Right ventricle myocardium inferior (tissue), 1 donor: Measurements from ENCODE around the gene FUT8. TPM values are rescaled to one million over a fixed set of nuclear protein-coding genes. Genes with fewer than 3 reads are reported as not detected.

Experiments
- ATAC-seq: fragments of 200-7000 bp; cut with Tn5 transposase; one replicate; pipeline ENCODE4 v1.9.1; 2020; ENCODE audit warnings: mild to moderate bottlenecking, moderate library complexity
- DNase-seq: peaks from one replicate; pipeline ENCODE4 v3.0.0; 2021; ENCODE audit errors: missing footprints
- intact Hi-C: fragments of 100-400 bp; cut with DNase I; formaldehyde crosslinking; loops from one replicate; pipeline ENCODE4 v1.11.0; 2022
- total RNA-seq: library from RNA; stranded (reverse); fragmentation: NEBNext Ultra II Directional; extraction: Animal tissue kit (Norgen Biotek cat#: 25700); gene quantifications from one replicate; pipeline ENCODE4 v1.2.1, GENCODE V29; 2021
- donor health status: DM: no; HTN: yes; CAD: no; lungs with severe emphysema.

The FUT8 gene
- total RNA-seq, 1 donor from 2014 or later: 15.7 TPM

DNA sequence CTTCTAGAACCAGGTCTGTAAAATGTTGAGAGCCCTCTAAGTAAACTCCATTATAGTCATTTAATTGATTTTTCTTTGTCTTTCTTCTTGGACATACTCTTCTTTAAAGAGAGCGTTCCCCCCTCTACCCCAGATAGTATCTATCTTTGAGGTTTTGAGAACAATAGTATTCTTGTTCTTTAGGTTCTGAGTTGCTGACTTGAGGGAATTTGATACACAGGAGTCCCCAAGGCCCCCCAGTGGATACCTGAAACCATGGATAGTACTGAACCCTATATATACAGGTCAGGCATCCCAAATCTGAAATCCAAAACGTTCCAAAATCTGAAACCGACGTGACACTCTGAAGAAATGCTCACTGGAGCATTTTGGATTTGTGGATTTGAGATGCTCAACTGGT is 65.5 kb downstream of the FUT8 start:
- no peak for ATAC-seq
- intact Hi-C loops: no loop called here
- DNase-seq: no peak

DNA sequence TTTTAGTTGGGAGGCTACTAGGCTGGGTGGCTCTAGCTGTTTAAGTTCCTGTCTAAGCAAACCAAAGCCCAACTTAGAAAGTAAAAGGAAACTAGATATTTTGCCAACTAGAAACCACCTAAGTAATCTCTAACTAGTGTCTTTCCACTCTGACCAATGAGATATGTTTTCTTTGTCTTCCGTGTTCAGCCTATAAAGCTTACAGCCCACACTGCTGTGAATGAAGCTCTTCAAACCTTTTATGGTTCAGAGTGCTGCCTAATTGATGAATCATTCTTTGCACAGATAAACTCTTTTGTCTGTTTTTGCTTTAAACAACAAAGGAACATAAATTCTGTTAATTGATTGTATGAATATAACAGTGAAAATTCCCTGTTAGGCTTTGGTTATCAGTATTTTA is 66.1 kb downstream of the FUT8 start:
- no peak for DNase-seq
- no peak for ATAC-seq
- intact Hi-C loops: no loop called here

DNA sequence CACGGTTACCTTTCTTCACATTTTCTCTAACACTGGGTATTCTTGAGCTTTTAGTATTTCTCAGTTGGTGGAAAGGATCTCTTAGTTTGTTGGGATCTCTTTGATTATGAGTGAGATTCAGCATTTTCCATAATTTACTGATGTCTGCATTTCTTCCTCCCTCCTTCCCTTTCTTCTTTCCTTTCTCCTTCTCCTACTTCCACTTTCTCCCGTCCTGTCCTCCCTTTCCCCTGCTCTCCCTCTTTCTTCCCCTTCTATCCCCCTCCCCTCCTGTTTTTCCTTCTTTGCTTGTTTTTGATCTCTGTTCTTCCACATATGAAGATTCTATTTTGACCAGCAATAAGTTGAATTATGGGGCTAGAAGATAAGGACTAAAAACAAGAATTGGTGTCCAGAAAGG is 66.9 kb downstream of the FUT8 start:
- intact Hi-C loops: no loop called here
- no peak for DNase-seq
- no peak for ATAC-seq

DNA sequence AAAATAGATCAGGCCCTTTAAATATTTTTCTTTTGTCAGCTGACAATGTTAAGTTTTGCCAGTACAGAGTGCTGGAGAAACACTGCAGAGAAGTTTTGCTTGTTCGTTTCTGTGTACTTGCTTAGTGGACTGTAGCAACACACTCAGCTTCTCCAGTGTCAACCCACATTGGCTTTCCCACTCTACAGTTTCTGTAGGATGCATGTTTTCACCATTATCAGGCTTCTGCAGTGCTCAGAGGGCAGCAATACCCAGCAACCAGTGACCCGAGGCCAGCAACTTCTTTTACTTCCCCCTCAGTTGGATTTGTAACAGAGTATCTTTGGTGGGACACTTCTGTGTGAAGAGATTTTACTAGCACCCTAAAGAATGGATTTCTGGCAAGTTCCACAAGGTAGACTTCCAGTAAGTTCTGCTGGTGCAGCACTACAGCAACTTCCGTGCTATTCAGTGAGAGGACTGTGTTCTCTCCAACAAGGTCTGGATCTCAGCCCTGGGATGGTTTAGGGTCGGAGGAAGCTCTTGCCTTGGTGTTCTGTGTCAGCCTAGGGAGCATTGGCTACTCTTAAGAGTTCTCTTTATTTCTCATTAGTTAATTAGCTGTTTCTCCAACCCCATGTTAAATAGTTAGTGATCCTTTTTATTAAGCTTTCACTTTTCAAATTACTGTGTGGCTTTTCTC is 70.4 kb downstream of the FUT8 start:
- ATAC-seq (no peak), DNase-seq (no peak)
- intact Hi-C loops: no loop called here

DNA sequence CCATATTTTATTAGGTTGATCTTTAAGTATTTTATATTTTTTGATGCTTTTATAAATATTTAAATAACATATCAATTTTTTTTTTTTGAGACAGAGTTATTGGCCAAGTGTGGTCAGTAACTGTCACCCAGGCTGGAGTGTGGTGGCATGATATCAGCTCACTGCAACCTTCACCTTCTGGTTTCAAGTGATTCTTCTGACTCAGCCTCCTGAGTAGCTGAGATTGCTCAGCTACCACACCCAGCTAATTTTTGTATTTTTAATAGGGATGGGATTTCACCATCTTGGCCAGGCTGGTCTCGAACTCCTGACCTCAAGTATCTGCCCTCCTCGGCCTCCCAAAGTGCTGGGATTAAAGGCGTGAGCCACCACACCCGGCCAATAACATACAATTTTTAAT is 71.1 kb downstream of the FUT8 start:
- intact Hi-C loops: no loop called here
- no peak for ATAC-seq
- DNase-seq: no peak

DNA sequence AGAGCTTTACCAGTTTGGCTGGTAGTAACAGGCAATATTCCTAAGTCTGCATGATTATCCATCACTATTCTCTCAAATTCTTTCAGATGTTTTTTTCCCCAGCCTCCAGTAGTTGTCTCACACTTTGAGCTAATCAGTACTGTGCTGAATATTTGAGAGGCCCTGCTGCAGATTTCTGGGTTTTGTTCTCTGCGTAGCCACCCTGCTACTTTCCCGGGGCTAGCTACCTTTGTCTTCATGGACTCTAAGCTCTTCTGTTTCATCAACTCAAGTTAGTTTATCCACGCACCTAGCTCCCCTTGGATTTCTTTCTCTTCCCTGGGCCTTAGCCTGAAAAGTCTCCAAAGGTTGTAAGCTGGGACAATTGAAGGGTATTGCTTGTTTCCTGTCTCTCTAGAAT is 73.0 kb downstream of the FUT8 start:
- intact Hi-C loops: no loop called here
- DNase-seq: no peak
- ATAC-seq: no peak

DNA sequence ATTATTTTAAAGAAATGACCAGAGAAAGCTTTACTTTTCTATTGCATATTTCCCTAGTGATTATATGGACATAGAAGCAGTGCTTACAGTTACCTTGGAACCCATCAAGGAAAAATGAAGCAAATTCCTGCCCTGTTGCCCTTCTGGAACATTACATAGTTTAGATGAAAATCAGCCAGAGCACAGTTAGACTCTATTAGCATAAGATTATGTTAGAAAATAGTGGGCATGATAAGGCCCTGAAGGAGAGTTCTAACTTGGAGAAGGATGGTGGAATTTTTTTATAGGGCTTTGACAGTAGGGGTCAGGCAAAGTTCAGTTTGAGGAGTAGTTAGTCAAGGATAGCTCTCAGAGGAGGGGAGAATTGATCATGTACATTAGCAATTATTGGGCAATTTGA is 74.3 kb downstream of the FUT8 start:
- ATAC-seq: no peak
- intact Hi-C loops: no loop called here
- no peak for DNase-seq

DNA sequence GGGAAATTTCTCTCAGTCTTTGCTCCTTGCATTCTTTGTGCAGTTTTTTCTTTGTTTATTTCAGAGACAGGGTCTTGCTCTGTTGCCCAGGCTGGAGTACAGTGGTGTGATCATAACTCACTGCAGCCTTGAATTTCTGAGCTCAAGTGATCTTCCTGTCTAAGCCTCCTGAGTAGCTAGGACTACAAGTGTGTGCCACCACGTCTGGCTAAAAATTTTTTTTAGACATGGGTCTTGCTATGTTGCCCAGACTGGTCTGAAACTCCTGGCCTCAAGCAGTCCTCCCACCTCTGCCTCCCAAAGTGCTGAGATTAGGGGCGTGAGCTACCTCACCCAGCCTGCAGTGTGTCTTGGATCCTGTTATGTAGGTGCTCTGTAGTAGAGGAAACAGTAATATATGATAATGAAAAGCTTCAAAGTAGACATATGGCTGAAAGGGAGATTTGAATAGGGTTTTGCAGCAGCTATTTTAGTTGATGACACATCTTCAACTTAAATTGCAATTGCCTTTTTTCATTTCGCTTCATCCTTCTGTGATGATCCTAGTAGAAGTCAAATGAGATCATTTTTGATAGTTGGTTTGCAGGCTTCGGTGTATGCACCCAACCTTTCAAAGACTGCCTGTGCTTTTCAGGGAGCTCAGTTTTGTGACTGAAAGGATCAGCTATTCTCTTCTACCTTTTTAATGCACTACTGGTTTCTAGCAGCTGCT is 75.4 kb downstream of the FUT8 start:
- intact Hi-C loops: no loop called here
- no peak for ATAC-seq
- no peak for DNase-seq

DNA sequence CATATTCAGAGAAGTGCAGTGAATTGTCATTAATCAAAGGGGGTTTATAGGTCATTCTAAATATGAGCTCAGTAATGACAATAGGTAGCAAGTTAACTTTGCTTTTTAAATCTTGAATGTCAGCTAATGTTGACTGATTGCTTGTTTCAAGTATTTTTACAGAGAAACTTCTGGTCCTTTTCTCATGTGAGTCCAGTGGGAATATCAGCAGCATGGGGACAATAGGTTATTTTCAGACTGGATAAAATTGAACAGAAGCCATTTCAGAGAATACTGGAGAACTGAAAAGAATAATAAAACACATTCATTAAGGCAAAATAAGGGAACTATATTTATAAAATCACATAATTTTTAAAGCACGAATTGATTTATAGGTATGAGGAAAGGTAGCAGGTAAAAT is 78.7 kb downstream of the FUT8 start:
- intact Hi-C loops: no loop called here
- no peak for DNase-seq
- no peak for ATAC-seq

DNA sequence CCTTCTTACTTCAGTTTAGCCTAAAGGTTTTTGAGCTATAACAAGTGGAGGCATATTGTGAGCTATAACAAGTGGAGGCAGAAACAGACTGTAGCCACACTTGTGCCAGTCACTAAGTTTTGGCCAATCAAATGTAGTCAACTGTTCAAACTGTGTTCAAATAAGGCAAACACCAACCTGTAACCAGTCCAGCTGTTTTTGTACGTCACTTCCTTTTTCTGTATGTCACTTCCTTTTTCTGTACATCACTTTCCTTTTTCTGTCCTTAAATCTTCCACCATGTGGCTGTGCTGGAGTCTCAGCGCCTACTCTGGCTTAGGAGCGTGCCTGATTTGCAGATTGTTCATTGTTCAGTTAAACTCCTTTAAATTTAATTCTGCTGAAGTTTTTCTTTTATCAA is 79.7 kb downstream of the FUT8 start:
- no peak for ATAC-seq

DNA sequence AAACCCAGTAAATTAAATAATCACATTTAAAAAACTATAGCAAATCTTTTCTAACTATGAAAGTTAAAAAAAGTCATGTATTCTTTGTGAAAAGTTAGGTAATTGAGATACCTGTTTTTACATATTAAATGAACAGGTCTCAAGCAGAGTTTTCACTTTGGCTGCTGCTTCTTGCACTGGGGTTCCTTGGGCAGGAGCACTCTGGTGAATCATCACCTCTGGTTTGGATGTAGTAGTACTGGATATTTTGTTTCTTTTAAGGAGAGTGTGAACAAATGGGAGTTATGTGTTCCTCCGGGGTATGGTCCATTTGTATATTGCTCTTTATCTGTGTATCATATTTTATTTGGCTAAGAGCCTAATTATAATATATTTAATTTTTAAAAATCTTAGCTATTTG is 82.7 kb downstream of the FUT8 start:
- DNase-seq (no peak), ATAC-seq (no peak)
- intact Hi-C loops: no loop called here

More for the DNA sequence above, 79.7 kb downstream of the FUT8 start:
- no peak for DNase-seq
- intact Hi-C loops: no loop called here

DNA sequence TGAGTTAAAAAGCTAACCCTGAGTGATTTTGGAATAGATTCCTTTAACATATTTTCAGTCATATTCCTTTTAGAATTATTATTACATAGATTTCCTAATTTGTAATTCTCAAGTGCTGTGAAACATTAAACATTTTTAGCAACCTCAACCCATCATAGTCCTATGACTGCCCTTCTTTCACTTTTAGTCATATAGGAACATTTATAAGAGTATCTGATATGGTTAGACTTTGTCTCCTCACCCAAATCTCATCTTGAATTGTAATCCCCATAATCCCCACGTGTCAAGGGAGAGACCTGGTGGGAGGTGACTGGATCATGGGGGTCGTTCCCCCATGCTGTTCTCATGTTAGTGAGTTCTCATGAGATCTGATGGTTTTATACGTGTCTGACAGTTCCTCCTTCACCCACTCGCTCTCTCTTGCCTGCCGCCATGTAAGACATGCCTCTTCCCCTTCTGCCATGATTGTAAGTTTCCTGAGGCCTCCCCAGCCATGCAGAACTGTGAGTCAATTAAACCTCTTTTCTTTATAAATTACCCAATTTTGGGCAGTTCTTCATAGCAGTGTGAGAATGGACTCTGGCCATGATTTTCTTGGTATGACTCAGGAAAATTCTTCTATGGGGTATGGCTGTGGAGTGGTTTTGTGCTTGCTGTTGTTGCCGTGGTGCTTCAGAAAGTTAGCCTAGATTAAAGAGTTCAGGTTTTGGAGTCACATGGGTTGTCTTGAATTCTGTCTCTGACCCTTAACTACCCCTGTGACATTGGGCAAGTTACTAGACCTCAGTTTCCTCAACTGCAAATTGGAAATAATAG is 83.9 kb downstream of the FUT8 start:
- no peak for ATAC-seq
- no peak for DNase-seq
- intact Hi-C loops: no loop called here

DNA sequence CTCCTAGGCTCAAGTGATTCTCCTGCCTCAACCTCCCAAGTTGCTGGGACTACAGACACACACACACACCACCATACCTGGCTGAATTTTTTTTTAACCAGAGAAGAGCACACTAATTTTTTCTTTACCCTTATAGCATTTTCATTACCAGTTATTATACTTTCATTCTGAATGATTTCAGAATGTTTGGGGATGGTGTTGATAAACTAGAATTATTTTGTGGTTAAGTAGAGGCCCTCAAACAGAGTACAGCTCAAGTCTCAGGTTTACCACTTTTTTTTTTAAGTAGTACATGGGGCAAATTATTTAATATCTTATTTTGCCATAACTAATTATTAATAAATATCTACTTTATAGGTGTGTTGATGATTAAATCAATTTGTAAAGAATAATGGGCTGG is 86.6 kb downstream of the FUT8 start:
- intact Hi-C loops: no loop called here
- ATAC-seq (no peak), DNase-seq (no peak)

DNA sequence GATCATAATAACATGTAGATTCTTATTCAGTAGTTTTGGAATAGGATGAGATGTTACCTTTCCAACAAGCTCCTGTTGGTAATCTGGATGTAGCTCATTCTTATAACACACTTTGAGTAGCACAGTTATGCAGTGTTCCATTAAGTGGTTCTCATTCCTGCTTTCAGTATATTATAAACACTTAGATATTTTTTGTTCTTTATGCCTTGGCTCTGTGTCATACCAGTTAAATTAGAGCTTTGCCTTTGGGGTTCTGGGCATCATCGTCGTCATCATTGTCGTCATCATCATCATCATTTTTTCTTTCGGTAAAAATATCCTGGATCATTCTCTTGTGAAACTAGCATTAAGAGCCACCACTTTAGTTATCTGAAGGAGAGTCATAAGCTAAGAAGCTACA is 87.5 kb downstream of the FUT8 start:
- ATAC-seq (no peak), DNase-seq (no peak)
- intact Hi-C loops: no loop called here

DNA sequence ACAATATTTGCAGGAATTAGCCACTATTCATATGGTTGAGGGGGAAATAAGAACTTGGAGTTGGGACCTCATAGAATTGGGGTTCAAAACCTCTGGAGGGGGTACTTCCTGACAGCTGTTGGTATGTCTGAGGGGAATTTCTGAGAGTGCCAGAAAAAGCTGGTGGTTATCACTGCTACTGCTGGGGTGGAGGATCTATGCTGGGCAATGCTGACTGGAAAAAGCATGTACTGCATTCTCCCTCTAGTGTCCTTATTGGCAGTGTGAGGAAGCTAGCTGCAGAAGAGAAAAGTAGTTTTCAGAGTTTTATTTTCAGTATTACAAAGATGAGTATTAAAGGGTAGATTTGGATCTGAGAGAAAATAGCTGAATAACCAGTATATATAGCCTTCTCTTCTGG is 88.8 kb downstream of the FUT8 start:
- ATAC-seq: no peak

DNA sequence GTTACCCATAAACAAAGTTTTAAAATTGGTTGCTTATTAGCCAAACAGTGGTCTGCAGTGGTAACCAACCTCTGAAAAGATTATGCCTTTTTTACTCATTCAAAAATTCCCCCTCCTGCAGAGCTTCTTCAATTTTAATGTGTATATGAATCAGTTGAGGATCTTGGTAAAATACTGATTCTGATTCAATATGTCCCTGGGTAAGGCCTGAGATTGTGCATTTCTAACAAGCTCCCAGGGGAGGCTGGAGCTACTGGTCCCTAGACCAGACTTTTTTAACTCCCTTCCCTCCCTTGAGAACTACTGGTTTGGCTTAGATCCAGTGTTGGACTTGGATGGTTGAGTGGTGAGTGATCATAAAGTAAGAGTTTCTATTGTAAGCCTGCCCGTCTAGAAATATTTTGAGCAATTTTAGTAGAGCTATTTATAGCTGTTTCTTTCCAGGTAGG is 90.2 kb downstream of the FUT8 start:
- DNase-seq (no peak), ATAC-seq (no peak)
- intact Hi-C loops: no loop called here

More for the DNA sequence above, 88.8 kb downstream of the FUT8 start:
- no peak for DNase-seq
- intact Hi-C loops: no loop called here

DNA sequence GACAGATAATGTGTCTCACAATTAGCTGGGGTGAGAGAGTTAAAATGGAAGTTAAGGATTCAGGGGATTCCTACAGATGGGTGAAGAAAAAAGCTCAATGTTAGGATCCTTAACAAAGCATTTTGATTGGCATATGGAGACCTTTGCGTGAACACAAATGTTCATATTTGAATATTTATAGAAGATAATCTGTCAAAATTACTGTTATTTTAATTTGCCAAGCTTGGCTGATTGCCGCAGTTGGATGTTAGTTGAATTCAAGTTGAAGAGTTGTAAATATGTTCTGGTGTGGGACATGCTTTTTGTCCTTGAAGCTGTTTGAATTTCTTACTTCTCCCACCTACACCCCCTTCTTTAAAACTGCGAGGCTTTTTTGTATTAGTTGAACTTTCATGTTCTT is 91.2 kb downstream of the FUT8 start:
- ATAC-seq (no peak), DNase-seq (no peak)
- intact Hi-C loops: no loop called here

DNA sequence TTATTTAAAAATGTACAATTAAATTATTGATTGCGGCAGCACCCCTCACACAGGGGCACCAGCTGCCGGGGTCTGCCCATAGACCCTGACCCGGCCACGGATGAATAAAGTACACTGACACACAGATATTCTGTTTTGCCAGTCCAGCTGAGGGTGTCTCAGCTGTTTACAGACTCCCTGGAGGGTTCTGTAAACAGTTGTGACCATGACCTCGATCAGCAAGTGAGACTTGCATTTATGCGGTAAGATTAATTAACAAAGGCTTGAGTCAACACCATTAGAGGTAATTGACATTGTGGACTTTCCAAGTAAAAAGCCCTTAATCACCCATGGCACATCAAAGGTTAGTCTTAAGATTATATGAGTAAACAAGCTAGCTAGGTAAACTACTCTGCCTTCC is 94.3 kb downstream of the FUT8 start:
- no peak for ATAC-seq
- no peak for DNase-seq
- intact Hi-C loops: no loop called here

DNA sequence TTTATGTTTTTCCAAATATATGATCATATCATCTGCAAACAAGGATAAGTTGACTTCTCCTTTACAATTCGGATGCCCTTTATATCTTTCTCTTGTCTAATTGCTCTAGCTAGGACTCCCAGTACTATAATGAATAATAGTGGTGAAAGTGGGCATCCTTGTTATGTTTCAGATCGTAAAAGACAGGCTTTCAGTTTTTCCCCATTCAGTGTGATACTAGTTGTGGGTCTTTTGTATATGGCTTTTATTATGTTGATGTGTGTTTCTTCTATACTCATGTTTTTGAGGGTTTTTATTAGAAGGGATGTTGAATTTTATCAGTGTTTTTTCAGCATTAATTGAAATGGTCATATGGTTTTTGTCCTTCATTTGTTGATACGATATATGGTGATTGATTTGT is 97.3 kb downstream of the FUT8 start:
- intact Hi-C loops: no loop called here
- no peak for ATAC-seq

DNA sequence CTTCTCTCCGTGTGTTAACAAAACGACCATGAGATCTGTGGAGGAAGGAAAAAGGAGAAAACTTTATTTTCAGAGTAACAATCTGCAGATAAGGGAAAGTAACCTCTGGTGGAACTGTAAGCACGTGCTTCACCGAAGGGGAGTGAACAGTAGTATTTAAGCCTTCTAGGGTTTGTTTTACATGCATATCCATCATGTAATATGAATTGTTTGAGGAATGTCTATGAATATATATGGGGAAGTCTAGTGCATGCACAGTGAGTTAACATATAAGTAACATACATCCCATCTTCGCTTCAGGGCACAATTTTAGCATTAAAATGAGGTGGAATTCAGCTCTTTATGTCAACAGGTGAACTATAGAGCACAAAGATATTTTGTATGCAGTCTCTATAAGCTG is 101.1 kb downstream of the FUT8 start:
- no peak for DNase-seq
- intact Hi-C loops: no loop called here
- ATAC-seq: no peak

More for the DNA sequence above, 97.3 kb downstream of the FUT8 start:
- no peak for DNase-seq
